GM12892 (cell line): ENCODE measurements around the gene CACNA1C.

Experiments
- POLR2A ChIP-seq: IDR thresholded peaks from 2 replicates; pipeline ENCODE4 v1.6.1; 2011; ENCODE audit warnings: low read depth, low read length, control low read depth
- TAF1 ChIP-seq: IDR thresholded peaks from 2 replicates; pipeline ENCODE4 v1.6.1; 2011; ENCODE audit warnings: low read depth, mild to moderate bottlenecking, control low read depth, low read length, borderline replicate concordance

DNA sequence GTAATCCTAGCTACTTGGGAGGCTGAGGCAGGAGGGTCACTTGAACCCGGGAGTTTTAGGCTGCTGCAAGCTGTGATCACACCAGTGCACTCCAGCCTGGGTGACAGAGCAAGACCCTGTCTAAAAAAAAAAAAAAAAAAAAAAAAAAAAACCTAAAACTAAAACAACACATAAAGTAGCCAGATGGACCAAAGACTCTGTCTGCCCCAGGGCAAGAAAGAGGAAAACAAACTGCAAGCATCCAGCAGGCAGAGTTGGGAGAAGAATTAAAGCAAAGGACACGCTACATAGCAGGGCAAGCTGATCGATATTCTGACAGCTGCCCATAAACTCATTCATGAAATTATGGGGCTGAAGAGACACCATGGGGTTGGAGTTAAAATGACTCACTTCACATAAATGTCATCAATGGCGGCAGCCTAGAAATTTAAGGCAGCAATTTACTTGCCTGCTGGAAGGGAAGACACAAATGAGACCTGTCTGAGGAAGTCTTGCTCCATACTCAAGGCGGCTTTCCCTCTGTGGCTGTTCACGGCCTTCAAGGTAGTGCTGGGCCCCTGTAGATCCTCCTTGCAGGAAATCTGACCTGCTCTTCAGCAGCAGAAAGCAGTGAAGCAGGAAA is 482.9 kb downstream of the CACNA1C start:
- TF ChIP-seq TAF1 (no peak), POLR2A (no peak)
